ENCODE measurements around the gene OR2L13. TPM values are rescaled to one million over a fixed set of nuclear protein-coding genes. Genes with fewer than 3 reads are reported as not detected.

OR2L13 gene, protein sequence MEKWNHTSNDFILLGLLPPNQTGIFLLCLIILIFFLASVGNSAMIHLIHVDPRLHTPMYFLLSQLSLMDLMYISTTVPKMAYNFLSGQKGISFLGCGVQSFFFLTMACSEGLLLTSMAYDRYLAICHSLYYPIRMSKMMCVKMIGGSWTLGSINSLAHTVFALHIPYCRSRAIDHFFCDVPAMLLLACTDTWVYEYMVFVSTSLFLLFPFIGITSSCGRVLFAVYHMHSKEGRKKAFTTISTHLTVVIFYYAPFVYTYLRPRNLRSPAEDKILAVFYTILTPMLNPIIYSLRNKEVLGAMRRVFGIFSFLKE
- total RNA-seq (not detected), total RNA-seq (0 to 0.35 (median 0) reads per million in 172 experiments)
- 0.14 TPM for polyA plus RNA-seq (2013, experiment 1 of 2)
- polyA plus RNA-seq (2013, experiment 2 of 2), result 0.05 TPM

DNA sequence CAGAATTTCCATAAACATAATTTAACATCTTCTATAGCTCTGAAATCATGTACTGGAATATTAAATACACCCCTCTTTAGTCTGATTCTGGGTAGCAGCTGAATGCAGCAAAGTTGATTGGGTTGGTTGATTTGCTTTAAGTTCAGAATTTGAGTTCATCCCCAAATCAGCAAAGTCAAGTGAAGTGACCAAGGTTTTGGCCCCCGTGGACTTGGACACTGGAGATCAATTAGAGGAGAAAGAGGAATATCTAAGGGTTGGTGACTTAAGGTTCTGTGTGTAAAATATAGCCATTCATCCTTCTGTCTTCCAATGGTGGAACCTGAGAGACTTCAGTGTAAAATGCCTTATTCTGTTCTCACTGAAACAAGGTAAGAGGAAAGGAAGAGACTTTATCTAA is at the start of gene OR2L13:
TSS of gene OR2L13 (plus strand) at position 301 of the 400 bp plus-strand sequence. CDS start 4,192 bp downstream, outside the sequence.
- Histone ChIP-seq H3K36me3 (ENCODE audit: insufficient read depth, low read length) (no peaks in the 10 kb centered on the region), H3K4me3 (ENCODE audit: low read length) (no peak within 1 kb of the TSS), H3K4me1 (ENCODE audit: insufficient read depth, low read length) (no peaks in the 10 kb centered on the region), H3K27me3 (ENCODE audit: control insufficient read depth in 1 of 2, insufficient read depth in 2 of 2, low read length in 2 of 2) (no peaks in the 10 kb centered on the region), H3K9me3 (ENCODE audit: control insufficient read depth in 1 of 2, insufficient read depth in 1 of 2, low read length in 2 of 2) (peaks cover 0 to 7% of the 10 kb centered on the region in 2 experiments), H3K27ac (ENCODE audit: low read depth in 1 of 2, low read length in 2 of 2) (no peak within 1 kb of the TSS)
- ChIA-PET CTCF (no interaction called here), POLR2A (no interaction called here)
- intact Hi-C loops (cut with DNase I, micrococcal nuclease), result no loop called here
- Mint-ChIP-seq H3K9me3 (peaks cover 3% of the 10 kb centered on the region), H3K4me1 (ENCODE audit: low read depth) (no peaks in the 10 kb centered on the region), H3K27ac (no peak within 1 kb of the TSS), H3K4me3 (no peak within 1 kb of the TSS), H3K27me3 (no peaks in the 10 kb centered on the region), H3K36me3 (ENCODE audit: low read depth) (no peaks in the 10 kb centered on the region)
- TF ChIP-seq, protein P1, sequence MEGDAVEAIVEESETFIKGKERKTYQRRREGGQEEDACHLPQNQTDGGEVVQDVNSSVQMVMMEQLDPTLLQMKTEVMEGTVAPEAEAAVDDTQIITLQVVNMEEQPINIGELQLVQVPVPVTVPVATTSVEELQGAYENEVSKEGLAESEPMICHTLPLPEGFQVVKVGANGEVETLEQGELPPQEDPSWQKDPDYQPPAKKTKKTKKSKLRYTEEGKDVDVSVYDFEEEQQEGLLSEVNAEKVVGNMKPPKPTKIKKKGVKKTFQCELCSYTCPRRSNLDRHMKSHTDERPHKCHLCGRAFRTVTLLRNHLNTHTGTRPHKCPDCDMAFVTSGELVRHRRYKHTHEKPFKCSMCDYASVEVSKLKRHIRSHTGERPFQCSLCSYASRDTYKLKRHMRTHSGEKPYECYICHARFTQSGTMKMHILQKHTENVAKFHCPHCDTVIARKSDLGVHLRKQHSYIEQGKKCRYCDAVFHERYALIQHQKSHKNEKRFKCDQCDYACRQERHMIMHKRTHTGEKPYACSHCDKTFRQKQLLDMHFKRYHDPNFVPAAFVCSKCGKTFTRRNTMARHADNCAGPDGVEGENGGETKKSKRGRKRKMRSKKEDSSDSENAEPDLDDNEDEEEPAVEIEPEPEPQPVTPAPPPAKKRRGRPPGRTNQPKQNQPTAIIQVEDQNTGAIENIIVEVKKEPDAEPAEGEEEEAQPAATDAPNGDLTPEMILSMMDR (IDR thresholded peaks at IDR 0.05), result no peak
- DNase-seq, result no peak
- no peak for ATAC-seq (ENCODE audit: poor library complexity)

DNA sequence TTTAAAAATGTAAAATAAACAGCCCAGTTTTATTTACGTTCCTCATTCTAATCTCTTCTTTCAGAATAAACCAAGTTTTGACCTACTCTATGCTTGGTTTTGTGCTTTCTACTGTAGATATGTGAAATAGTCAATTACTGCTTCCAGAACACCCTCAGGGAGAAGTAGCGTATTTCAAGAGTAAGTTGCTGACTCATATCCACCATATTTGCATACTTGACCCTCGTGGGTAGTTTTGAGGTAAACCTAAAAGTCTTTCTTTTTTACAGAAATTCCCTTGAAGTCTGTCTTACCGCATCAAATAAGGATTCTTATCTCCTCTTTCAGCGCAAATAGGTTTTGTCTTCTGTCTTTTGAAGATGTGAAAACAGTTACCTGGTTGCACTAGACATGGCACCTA is 49.8 kb upstream of the OR2L13 start:
- intact Hi-C loops (cut with DNase I, micrococcal nuclease), result no loop called here
- TF ChIP-seq, protein P1 (IDR thresholded peaks at IDR 0.05), result no peak
- H3K27me3 ChIP-seq (ENCODE audit: control insufficient read depth in 1 of 2, insufficient read depth in 2 of 2, low read length in 2 of 2), result no peaks in the 10 kb centered on the region
- H3K36me3 Mint-ChIP-seq (ENCODE audit: low read depth), result no peaks in the 10 kb centered on the region
- DNase-seq (no peak), ATAC-seq (ENCODE audit: poor library complexity) (no peak)
- POLR2A ChIA-PET, result no interaction called here
- H3K4me3 Mint-ChIP-seq, result no peak overlapping the region
- no peak overlapping the region for H3K27ac Mint-ChIP-seq
- H3K4me3 ChIP-seq (ENCODE audit: low read length), result no peak overlapping the region
- H3K4me1 ChIP-seq (ENCODE audit: insufficient read depth, low read length), result no peaks in the 10 kb centered on the region
- no peaks in the 10 kb centered on the region for H3K36me3 ChIP-seq (ENCODE audit: insufficient read depth, low read length)
- H3K27me3 Mint-ChIP-seq, result no peaks in the 10 kb centered on the region
- no peak overlapping the region for H3K27ac ChIP-seq (ENCODE audit: low read depth in 1 of 2, low read length in 2 of 2)
- H3K4me1 Mint-ChIP-seq (ENCODE audit: low read depth), result no peaks in the 10 kb centered on the region
- CTCF ChIA-PET, result no interaction called here
- peaks cover 0 to 11% of the 10 kb centered on the region in 2 experiments for H3K9me3 ChIP-seq (ENCODE audit: control insufficient read depth in 1 of 2, insufficient read depth in 1 of 2, low read length in 2 of 2)
- peaks cover 18% of the 10 kb centered on the region for H3K9me3 Mint-ChIP-seq

DNA sequence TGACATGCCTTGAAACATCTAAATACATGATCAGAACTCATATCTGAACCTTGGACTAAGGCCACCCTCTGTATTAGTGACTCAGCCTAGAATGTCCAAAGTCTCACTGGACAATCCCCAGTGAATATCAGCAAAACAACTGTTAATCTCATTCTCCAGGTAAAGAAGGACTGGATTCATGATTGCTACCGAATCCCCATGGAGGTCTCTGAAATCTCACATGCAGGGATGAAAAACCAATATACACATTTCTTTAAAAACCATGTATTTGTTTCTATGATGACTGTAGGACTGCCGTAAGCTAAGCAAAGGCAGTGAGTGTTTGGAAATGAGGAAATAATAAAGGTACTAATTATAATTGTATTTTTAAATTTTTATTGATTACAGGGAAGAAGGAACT is 48.4 kb upstream of the OR2L13 start, which contains the start of gene OR2L3:
TSS of gene OR2L3 (plus strand) at position 301 of the 400 bp plus-strand sequence. CDS start 13,846 bp downstream, outside the sequence.
- intact Hi-C loops (cut with DNase I, micrococcal nuclease), result no loop called here
- no peak within 1 kb of the TSS for H3K27ac ChIP-seq (ENCODE audit: low read depth in 1 of 2, low read length in 2 of 2)
- TF ChIP-seq, protein P1 (IDR thresholded peaks at IDR 0.05), result no peak
- H3K4me3 ChIP-seq (ENCODE audit: low read length), result no peak within 1 kb of the TSS
- no peaks in the 10 kb centered on the region for H3K36me3 ChIP-seq (ENCODE audit: insufficient read depth, low read length)
- peaks cover 0 to 11% of the 10 kb centered on the region in 2 experiments for H3K9me3 ChIP-seq (ENCODE audit: control insufficient read depth in 1 of 2, insufficient read depth in 1 of 2, low read length in 2 of 2)
- no peaks in the 10 kb centered on the region for H3K27me3 ChIP-seq (ENCODE audit: control insufficient read depth in 1 of 2, insufficient read depth in 2 of 2, low read length in 2 of 2)
- CTCF ChIA-PET, result no interaction called here
- Mint-ChIP-seq H3K36me3 (ENCODE audit: low read depth) (no peaks in the 10 kb centered on the region), H3K27me3 (no peaks in the 10 kb centered on the region), H3K4me1 (ENCODE audit: low read depth) (no peaks in the 10 kb centered on the region), H3K27ac (no peak within 1 kb of the TSS), H3K4me3 (no peak within 1 kb of the TSS), H3K9me3 (peaks cover 14% of the 10 kb centered on the region)
- POLR2A ChIA-PET, result no interaction called here
- DNase-seq (no peak), ATAC-seq (ENCODE audit: poor library complexity) (no peak)
- no peaks in the 10 kb centered on the region for H3K4me1 ChIP-seq (ENCODE audit: insufficient read depth, low read length)
